Astrocyte (in vitro differentiated cells and primary cell): Measurements from ENCODE around the gene HSF2BP.

Experiments used
- CTCF ChIP-seq: IDR thresholded peaks from 2 replicates; pipeline ENCODE4 v1.5.1; 2011; ENCODE audit warnings: low read depth, mild to moderate bottlenecking, inconsistent platforms, low read length, moderate library complexity; ENCODE audit not compliant: insufficient read depth
- EZH2 ChIP-seq: IDR thresholded peaks from 2 replicates; pipeline ENCODE4 v1.6.1; 2012; ENCODE audit warnings: mild to moderate bottlenecking, low read length, inconsistent platforms; ENCODE audit not compliant: insufficient read depth

- TF ChIP-seq CTCF, result no peak
- TF ChIP-seq EZH2, result no peak
Observed at GRCh38 chr21:43693981-43694380, 34.7 kb upstream of the HSF2BP start.
